HepG2 (cell line): ENCODE data around the gene TMCC1. TPM values are rescaled to one million over a fixed set of nuclear protein-coding genes. Genes with fewer than 3 reads are reported as not detected.

ENCODE experiments used
- EEA1 ChIP-seq: sonication (generic); formaldehyde crosslinking; IDR thresholded peaks from 2 replicates; pipeline ENCODE4 v1.5.1; 2020; ENCODE audit warnings: mild to moderate bottlenecking, missing genetic modification reagents, borderline replicate concordance
- HOXA7 ChIP-seq: sonication (generic); formaldehyde crosslinking; IDR thresholded peaks from 2 replicates; pipeline ENCODE4 v1.8.1; 2022; ENCODE audit warnings: mild to moderate bottlenecking, missing genetic modification reagents, moderate library complexity
- MEIS1 ChIP-seq: sonication (generic); formaldehyde crosslinking; IDR thresholded peaks from 2 replicates; pipeline ENCODE4 v1.9.0; 2021; ENCODE audit warnings: mild to moderate bottlenecking, missing genetic modification reagents, moderate library complexity, borderline replicate concordance
- MTA3 ChIP-seq: sonication (generic); formaldehyde crosslinking; IDR thresholded peaks from 2 replicates; pipeline ENCODE4 v1.4.0; 2020; ENCODE audit warnings: missing genetic modification reagents
- ONECUT2 ChIP-seq: sonication (generic); formaldehyde crosslinking; IDR thresholded peaks from 2 replicates; pipeline ENCODE4 v1.4.0; 2020; ENCODE audit warnings: missing genetic modification reagents
- PAF1 ChIP-seq: IDR thresholded peaks from 2 replicates; pipeline ENCODE4 v1.6.1; 2016; ENCODE audit warnings: missing genetic modification reagents, missing compliant biosample characterization
- PHB2 ChIP-seq: fragments of 450-650 bp; IDR thresholded peaks from 2 replicates; pipeline ENCODE4 v1.6.1; 2018; ENCODE audit not compliant: partially characterized antibody
- RBAK ChIP-seq: sonication (generic); formaldehyde crosslinking; IDR thresholded peaks from 2 replicates; pipeline ENCODE4 v1.5.1; 2020; ENCODE audit warnings: mild to moderate bottlenecking, missing genetic modification reagents
- REPIN1 ChIP-seq: sonication (generic); formaldehyde crosslinking; IDR thresholded peaks from 2 replicates; pipeline ENCODE4 v1.8.0; 2022; ENCODE audit warnings: missing genetic modification reagents, low read depth, mild to moderate bottlenecking, borderline replicate concordance
- RNF2 ChIP-seq: fragments of 450-650 bp; conservative IDR thresholded peaks from 2 replicates; pipeline ENCODE4 v1.6.1; 2016; ENCODE audit warnings: low read depth
- SOX6 ChIP-seq, 2 experiments: fragments of 450-650 bp in 1 of 2; sonication (generic) in 1 of 2; formaldehyde crosslinking in 1 of 2; IDR thresholded peaks; 2 replicates each; pipeline versions ENCODE4 v1.4.0 to v1.6.1; 2017 to 2020; ENCODE audit warnings: antibody characterized with exemption in 1 of 2, mild to moderate bottlenecking in 1 of 2, missing genetic modification reagents in 1 of 2
- TCF7 ChIP-seq: sonication (generic); IDR thresholded peaks from 2 replicates; pipeline ENCODE4 v1.6.1; 2016; ENCODE audit warnings: antibody characterized with exemption, low read depth
- TEAD2 ChIP-seq: sonication (generic); formaldehyde crosslinking; IDR thresholded peaks from 2 replicates; pipeline ENCODE4 v1.9.0; 2021; ENCODE audit warnings: missing genetic modification reagents
- ZFYVE20 ChIP-seq: sonication (generic); formaldehyde crosslinking; IDR thresholded peaks from 2 replicates; pipeline ENCODE4 v1.8.0; 2023; ENCODE audit warnings: low read depth, mild to moderate bottlenecking, moderate library complexity, missing genetic modification reagents, borderline replicate concordance
- ZMAT3 ChIP-seq: sonication (generic); formaldehyde crosslinking; conservative IDR thresholded peaks from 2 replicates; pipeline ENCODE4 v1.7.0; 2021; ENCODE audit warnings: missing genetic modification reagents
- ZNF264 ChIP-seq: sonication (generic); formaldehyde crosslinking; IDR thresholded peaks from 2 replicates; pipeline ENCODE4 v1.4.0; 2020; ENCODE audit warnings: missing genetic modification reagents
- ZNF652 ChIP-seq: IDR thresholded peaks from 2 replicates; pipeline ENCODE4 v1.6.1; 2016; ENCODE audit warnings: low read depth, borderline replicate concordance
- ZNF878 ChIP-seq: sonication (generic); formaldehyde crosslinking; IDR thresholded peaks from 2 replicates; pipeline ENCODE4 v1.8.1; 2023; ENCODE audit warnings: mild to moderate bottlenecking, missing genetic modification reagents, moderate library complexity
- ZSCAN30 ChIP-seq: sonication (generic); formaldehyde crosslinking; IDR thresholded peaks from 2 replicates; pipeline ENCODE4 v1.5.0; 2020; ENCODE audit warnings: mild to moderate bottlenecking, missing genetic modification reagents
- polyA plus RNA-seq, 8 experiments: library from polyadenylated mRNA; depleted of rRNA in 3 of 8; stranded (reverse) in 7 of 8; unstranded in 1 of 8; fragments of >200 nt; fragmentation: Illumina TruSeq in 4 of 8; extraction: Trizol in 4 of 8; gene quantifications; 2 replicates each; pipeline versions ENCODE4 v1.2.1 to v1.2.3, GENCODE V29; 2011 to 2016; ENCODE audit warnings: low read depth in 4 of 8, missing spikeins in 1 of 8, mixed read lengths in 1 of 8; ENCODE audit not compliant: insufficient read depth in 1 of 8
- total RNA-seq, 5 experiments: library from RNA; depleted of rRNA; stranded (reverse); fragments of >200 nt; fragmentation: Illumina TruSeq; extraction: Trizol; gene quantifications; 2 replicates each; pipeline ENCODE4 v1.2.3, GENCODE V29; 2016; ENCODE audit warnings: low read depth in 1 of 5
- TF ChIP-seq, protein P1 (sequence below): IDR thresholded peaks from 2 replicates; pipeline ENCODE4 v1.6.1; 2016
- TF ChIP-seq, protein P2 (sequence below): sonication (generic); formaldehyde crosslinking; IDR thresholded peaks from 2 replicates; pipeline ENCODE4 v1.4.0; 2020; ENCODE audit warnings: mild to moderate bottlenecking, low read depth, missing genetic modification reagents
- TF ChIP-seq, protein P3 (sequence below): IDR thresholded peaks from 2 replicates; pipeline ENCODE4 v1.6.1; 2012; ENCODE audit warnings: low read length, improper control_type of control experiment
- TF ChIP-seq, protein P4 (sequence below): sonication (generic); formaldehyde crosslinking; IDR thresholded peaks from 2 replicates; pipeline ENCODE4 v1.9.0; 2021; ENCODE audit warnings: missing genetic modification reagents, borderline replicate concordance

TMCC1 gene
- total and polyA plus RNA-seq, 2 of the 13 experiments (the other 11 are each of a cell fraction or from before 2014, with no cell fraction given), result 12.1 to 264 TPM

DNA sequence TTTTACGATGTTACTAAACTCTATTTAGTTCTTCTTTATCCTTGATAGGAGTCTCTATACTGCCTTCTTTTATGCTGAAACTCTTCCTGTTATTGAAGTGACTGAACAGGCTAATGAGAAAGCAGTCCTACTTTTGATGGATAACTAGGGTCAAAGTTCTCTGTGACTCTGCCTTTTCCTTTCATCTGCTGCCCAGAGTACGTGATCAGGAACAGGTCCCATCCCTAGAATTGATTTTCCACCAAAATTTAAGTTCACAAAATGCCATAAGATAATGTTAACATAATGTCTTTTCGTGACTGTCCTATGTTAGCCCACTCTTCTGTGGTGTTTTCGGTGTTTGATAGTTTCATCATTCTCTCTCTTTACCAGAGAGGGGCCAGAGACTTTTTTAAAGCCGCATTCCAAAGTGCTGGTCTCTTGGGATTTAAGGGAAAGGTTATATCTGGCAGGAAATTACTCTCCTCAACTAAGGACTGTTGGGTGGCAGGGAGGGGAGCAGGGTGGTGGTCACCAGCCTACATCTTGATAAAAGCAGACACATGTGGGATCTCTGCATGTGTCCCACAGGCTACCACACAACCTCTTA is 236.8 kb downstream of the TMCC1 start (continued):
- TF ChIP-seq MEIS1 (CRISPR knock-in tag), result 0 out of 2 replicates have a peak, but pooled peaks have one; percentile 62
- 0 out of 2 replicates have a peak, but pooled peaks have one; percentile 35 for TF ChIP-seq ZNF878 (CRISPR knock-in tag)
- TF ChIP-seq PAF1, result no peak
- TF ChIP-seq PHB2, result no peak
- TF ChIP-seq, protein P1, sequence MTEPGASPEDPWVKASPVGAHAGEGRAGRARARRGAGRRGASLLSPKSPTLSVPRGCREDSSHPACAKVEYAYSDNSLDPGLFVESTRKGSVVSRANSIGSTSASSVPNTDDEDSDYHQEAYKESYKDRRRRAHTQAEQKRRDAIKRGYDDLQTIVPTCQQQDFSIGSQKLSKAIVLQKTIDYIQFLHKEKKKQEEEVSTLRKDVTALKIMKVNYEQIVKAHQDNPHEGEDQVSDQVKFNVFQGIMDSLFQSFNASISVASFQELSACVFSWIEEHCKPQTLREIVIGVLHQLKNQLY, result peak; percentile 85
- TF ChIP-seq ZSCAN30 (CRISPR knock-in tag), result no peak
- no peak for TF ChIP-seq ZNF652 (CRISPR knock-in tag)
- TF ChIP-seq RNF2, result no peak
- TF ChIP-seq HOXA7 (CRISPR knock-in tag), result no peak
- TF ChIP-seq REPIN1, result no peak
- TF ChIP-seq RBAK (CRISPR knock-in tag), result no peak
- TF ChIP-seq, protein P2, sequence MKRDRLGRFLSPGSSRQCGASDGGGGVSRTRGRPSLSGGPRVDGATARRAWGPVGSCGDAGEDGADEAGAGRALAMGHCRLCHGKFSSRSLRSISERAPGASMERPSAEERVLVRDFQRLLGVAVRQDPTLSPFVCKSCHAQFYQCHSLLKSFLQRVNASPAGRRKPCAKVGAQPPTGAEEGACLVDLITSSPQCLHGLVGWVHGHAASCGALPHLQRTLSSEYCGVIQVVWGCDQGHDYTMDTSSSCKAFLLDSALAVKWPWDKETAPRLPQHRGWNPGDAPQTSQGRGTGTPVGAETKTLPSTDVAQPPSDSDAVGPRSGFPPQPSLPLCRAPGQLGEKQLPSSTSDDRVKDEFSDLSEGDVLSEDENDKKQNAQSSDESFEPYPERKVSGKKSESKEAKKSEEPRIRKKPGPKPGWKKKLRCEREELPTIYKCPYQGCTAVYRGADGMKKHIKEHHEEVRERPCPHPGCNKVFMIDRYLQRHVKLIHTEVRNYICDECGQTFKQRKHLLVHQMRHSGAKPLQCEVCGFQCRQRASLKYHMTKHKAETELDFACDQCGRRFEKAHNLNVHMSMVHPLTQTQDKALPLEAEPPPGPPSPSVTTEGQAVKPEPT (CRISPR knock-in tag), result no peak
- no peak for TF ChIP-seq EEA1 (CRISPR knock-in tag)
- TF ChIP-seq, protein P3, sequence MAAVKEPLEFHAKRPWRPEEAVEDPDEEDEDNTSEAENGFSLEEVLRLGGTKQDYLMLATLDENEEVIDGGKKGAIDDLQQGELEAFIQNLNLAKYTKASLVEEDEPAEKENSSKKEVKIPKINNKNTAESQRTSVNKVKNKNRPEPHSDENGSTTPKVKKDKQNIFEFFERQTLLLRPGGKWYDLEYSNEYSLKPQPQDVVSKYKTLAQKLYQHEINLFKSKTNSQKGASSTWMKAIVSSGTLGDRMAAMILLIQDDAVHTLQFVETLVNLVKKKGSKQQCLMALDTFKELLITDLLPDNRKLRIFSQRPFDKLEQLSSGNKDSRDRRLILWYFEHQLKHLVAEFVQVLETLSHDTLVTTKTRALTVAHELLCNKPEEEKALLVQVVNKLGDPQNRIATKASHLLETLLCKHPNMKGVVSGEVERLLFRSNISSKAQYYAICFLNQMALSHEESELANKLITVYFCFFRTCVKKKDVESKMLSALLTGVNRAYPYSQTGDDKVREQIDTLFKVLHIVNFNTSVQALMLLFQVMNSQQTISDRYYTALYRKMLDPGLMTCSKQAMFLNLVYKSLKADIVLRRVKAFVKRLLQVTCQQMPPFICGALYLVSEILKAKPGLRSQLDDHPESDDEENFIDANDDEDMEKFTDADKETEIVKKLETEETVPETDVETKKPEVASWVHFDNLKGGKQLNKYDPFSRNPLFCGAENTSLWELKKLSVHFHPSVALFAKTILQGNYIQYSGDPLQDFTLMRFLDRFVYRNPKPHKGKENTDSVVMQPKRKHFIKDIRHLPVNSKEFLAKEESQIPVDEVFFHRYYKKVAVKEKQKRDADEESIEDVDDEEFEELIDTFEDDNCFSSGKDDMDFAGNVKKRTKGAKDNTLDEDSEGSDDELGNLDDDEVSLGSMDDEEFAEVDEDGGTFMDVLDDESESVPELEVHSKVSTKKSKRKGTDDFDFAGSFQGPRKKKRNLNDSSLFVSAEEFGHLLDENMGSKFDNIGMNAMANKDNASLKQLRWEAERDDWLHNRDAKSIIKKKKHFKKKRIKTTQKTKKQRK, result no peak
- TF ChIP-seq TCF7, result peak; percentile 94
- TF ChIP-seq, protein P4, sequence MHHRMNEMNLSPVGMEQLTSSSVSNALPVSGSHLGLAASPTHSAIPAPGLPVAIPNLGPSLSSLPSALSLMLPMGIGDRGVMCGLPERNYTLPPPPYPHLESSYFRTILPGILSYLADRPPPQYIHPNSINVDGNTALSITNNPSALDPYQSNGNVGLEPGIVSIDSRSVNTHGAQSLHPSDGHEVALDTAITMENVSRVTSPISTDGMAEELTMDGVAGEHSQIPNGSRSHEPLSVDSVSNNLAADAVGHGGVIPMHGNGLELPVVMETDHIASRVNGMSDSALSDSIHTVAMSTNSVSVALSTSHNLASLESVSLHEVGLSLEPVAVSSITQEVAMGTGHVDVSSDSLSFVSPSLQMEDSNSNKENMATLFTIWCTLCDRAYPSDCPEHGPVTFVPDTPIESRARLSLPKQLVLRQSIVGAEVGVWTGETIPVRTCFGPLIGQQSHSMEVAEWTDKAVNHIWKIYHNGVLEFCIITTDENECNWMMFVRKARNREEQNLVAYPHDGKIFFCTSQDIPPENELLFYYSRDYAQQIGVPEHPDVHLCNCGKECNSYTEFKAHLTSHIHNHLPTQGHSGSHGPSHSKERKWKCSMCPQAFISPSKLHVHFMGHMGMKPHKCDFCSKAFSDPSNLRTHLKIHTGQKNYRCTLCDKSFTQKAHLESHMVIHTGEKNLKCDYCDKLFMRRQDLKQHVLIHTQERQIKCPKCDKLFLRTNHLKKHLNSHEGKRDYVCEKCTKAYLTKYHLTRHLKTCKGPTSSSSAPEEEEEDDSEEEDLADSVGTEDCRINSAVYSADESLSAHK, result no peak
- peak; percentile 75; the same call in 1 of the 2 replicates for TF ChIP-seq ZNF264 (CRISPR knock-in tag)
- TF ChIP-seq ONECUT2, result peak; percentile 86
- TF ChIP-seq TEAD2 (CRISPR knock-in tag), result no peak
- TF ChIP-seq ZFYVE20, result no peak
- no peak for TF ChIP-seq ZMAT3 (CRISPR knock-in tag)
- TF ChIP-seq MTA3 (CRISPR knock-in tag), result no peak
- TF ChIP-seq SOX6 (IDR thresholded peaks at IDR 0.05), result no peak
- TF ChIP-seq SOX6 (CRISPR knock-in tag; IDR thresholded peaks at IDR 0.05), result peak; percentile 77
